Mesothelial cell of epicardium (in vitro differentiated cells): Measurements from ENCODE around the gene EVL. TPM values are rescaled to one million over a fixed set of nuclear protein-coding genes. Genes with fewer than 3 reads are reported as not detected.
A peak's percentile ranks its signal among the peaks of the same experiment; 100 is the strongest.

Experiments
- DNase-seq, 2 experiments: peaks; one replicate each; pipeline ENCODE4 v3.0.0; 2021; ENCODE audit warnings: low spot score in 2 of 2; ENCODE audit not compliant: unreplicated experiment in 2 of 2
- H3K27ac Mint-ChIP-seq: 2 replicates; pipeline ENCODE4 v1.8.0; 2021; ENCODE audit warnings: mixed read lengths
- H3K27me3 Mint-ChIP-seq: 2 replicates; pipeline ENCODE4 v1.8.0; 2021; ENCODE audit warnings: low read depth, mixed read lengths
- H3K36me3 Mint-ChIP-seq: 2 replicates; pipeline ENCODE4 v1.8.0; 2021; ENCODE audit warnings: mixed read lengths
- H3K4me1 Mint-ChIP-seq: 2 replicates; pipeline ENCODE4 v1.8.0; 2021; ENCODE audit warnings: mixed read lengths
- H3K4me3 Mint-ChIP-seq: 2 replicates; pipeline ENCODE4 v1.8.0; 2021; ENCODE audit warnings: mild to moderate bottlenecking, moderate library complexity, mixed read lengths
- H3K9me3 Mint-ChIP-seq: 2 replicates; pipeline ENCODE4 v1.8.0; 2021; ENCODE audit warnings: mixed read lengths
- total RNA-seq: library from RNA; stranded (reverse); gene quantifications from 3 replicates; pipeline ENCODE4 v1.2.1, GENCODE V29; 2021
- TF ChIP-seq, protein P1 (sequence below): fragments of 200-600 bp; sonication (generic); IDR thresholded peaks from one replicate; pipeline ENCODE4 v1.5.0; 2021; ENCODE audit warnings: antibody characterized with exemption; ENCODE audit not compliant: unreplicated experiment

The EVL gene
- total RNA-seq, 1 donor from 2014 or later, result 250 TPM

DNA sequence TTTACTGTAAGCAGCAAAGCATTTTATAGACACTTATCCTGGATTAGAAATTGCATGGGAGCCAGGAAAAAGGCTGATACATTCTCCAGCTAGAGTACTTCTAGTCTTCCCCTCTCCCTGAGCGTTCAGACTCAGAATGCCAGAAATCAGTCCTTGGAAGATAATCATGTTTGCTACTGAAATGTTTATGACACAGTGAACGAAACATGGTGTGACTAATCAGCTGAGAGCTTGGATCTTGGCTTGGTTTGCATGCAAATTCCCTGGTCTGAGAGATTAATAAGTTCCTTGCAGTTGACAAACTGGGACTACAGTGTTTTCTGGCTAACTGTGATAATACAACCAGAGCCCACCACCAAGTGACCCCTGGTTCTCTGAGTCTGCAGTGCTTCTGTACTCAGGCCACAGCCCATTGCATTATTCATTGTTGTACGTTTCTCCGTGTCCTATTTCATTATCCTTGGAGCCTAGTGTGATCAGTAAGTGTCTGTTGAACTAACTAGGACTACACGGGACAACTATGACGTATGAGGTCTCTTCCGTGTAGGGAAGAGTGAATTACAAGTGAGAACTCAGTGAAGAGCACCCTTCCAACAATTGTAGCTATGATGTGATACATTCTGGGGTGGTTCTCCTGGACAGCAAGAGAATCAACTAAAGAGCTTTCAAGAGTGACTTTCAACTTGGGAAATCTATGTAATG lies 34.6 kb upstream of the EVL start:
- Mint-ChIP-seq H3K36me3 (no peaks in the 10 kb centered on the region), H3K9me3 (no peaks in the 10 kb centered on the region), H3K27ac (no peak overlapping the region), H3K4me1 (peaks cover 45% of the 10 kb centered on the region), H3K27me3 (no peaks in the 10 kb centered on the region), H3K4me3 (no peak overlapping the region)
- no peak for DNase-seq
- TF ChIP-seq, protein P1, sequence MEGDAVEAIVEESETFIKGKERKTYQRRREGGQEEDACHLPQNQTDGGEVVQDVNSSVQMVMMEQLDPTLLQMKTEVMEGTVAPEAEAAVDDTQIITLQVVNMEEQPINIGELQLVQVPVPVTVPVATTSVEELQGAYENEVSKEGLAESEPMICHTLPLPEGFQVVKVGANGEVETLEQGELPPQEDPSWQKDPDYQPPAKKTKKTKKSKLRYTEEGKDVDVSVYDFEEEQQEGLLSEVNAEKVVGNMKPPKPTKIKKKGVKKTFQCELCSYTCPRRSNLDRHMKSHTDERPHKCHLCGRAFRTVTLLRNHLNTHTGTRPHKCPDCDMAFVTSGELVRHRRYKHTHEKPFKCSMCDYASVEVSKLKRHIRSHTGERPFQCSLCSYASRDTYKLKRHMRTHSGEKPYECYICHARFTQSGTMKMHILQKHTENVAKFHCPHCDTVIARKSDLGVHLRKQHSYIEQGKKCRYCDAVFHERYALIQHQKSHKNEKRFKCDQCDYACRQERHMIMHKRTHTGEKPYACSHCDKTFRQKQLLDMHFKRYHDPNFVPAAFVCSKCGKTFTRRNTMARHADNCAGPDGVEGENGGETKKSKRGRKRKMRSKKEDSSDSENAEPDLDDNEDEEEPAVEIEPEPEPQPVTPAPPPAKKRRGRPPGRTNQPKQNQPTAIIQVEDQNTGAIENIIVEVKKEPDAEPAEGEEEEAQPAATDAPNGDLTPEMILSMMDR, result no peak

DNA sequence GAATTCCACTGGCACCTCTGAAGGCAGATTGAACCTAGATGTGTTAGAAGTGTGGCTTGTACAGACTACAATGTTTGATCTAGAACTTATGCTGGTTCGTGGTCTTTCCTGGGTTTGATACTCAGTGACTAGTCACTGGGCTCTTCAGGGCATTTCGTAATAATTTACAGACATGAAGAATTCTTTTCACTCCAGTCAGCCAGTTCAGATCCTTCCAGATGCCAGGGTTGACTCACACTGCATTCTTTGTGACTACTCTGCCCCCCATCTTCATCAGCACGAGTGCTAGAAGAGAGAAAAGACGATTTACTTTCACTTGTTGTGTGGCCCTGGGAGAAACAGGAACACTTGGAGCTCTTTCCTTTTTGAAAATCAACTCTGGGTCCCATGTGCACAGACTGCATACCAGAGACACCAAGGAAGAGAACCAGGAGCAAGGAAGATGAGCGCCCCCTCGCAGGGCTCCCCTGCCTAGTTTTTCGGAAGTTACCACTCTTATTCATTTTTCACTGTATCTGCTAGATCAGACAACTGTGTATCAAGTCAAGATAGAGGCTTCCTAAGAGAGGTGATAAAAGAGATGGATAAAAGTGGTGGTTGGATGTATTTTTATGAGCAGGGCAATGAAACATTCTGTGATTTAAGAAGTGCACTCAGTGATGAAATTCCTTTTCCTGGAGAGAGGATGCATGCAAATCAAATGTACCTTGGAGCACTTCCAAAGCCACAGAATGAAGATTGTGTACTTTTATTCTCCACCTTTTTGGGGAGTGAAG lies 33.5 kb upstream of the EVL start:
- H3K27me3 Mint-ChIP-seq, result no peaks in the 10 kb centered on the region
- TF ChIP-seq, protein P1, result no peak
- H3K4me1 Mint-ChIP-seq, result peaks cover 43% of the 10 kb centered on the region
- H3K27ac Mint-ChIP-seq, result peak overlapping the region; percentile 95
- H3K36me3 Mint-ChIP-seq, result no peaks in the 10 kb centered on the region
- H3K4me3 Mint-ChIP-seq, result peak overlapping the region; percentile 26
- no peak for DNase-seq
- H3K9me3 Mint-ChIP-seq, result no peaks in the 10 kb centered on the region

DNA sequence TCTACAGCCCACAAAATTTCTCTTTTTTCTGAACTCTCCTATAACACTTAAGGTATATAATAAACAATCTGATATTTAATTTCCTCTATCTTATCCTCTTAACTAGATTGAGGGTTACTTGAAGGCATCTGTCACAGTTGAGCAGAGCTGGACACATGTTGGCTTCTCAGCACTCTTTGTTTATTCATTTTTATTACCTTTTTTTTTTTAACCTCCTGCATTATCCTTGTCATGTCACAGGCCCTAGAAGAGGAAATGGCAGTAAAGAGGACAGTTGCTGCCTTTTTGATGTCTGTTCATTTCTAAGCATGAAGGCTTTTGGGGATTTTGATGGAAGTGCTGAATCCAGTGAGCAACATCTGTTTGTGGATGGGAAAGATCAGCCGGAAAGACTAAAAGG lies 32.5 kb upstream of the EVL start:
- Mint-ChIP-seq H3K4me1 (peaks cover 52% of the 10 kb centered on the region), H3K27ac (peak overlapping the region; percentile 95), H3K4me3 (no peak overlapping the region), H3K9me3 (no peaks in the 10 kb centered on the region), H3K27me3 (no peaks in the 10 kb centered on the region), H3K36me3 (no peaks in the 10 kb centered on the region)
- TF ChIP-seq, protein P1, result no peak
- DNase-seq, result no peak

- Mint-ChIP-seq H3K4me1 (peaks cover 59% of the 10 kb centered on the region), H3K27ac (no peak overlapping the region)
Observed at GRCh38 chr14:100033347-100034075, 31.7 kb upstream of the EVL start.

DNA sequence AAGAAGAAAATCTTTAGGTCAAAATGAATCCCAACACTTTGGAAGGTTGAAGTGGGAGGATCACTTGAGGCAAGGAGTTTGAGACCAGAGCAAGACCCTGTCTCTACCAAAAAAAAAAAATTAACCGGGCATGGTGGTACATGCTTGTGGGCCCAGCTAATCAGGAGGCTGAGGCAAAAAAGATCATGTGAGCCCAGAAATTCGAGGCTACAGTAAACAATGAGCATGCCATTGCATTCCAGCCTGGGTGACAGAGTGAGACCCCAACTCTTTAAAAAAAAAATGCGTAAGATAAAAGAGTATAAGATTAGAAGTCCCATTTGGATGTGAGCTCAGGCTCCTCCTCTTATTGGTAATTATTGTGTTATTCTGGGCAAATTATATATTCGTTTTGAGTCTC lies 30.8 kb upstream of the EVL start:
- Mint-ChIP-seq H3K27me3 (no peaks in the 10 kb centered on the region), H3K36me3 (no peaks in the 10 kb centered on the region), H3K9me3 (no peaks in the 10 kb centered on the region), H3K4me1 (peaks cover 64% of the 10 kb centered on the region), H3K4me3 (no peak overlapping the region), H3K27ac (peak overlapping the region; percentile 9)
- DNase-seq, result no peak
- TF ChIP-seq, protein P1, result no peak

More at GRCh38 chr14:100033347-100034075, 31.7 kb upstream of the EVL start:
- DNase-seq, result no peak
- H3K27me3 Mint-ChIP-seq, result no peaks in the 10 kb centered on the region
- no peaks in the 10 kb centered on the region for H3K36me3 Mint-ChIP-seq
- no peak overlapping the region for H3K4me3 Mint-ChIP-seq
- TF ChIP-seq, protein P1, result no peak
- no peaks in the 10 kb centered on the region for H3K9me3 Mint-ChIP-seq
